ENCODE results near the gene EGFL8.

The EGFL8 gene

GRCh38 chr6:32127717-32128592 is 36.4 kb upstream of the EGFL8 start, which contains the start of gene ATF6B:
ATF6B (minus strand) TSS chr6:32128246; CDS start chr6:32128207, 39 bp downstream.
- Histone ChIP-seq H3K27me3 (ENCODE audit: insufficient read depth, poor library complexity, severe bottlenecking) (no peaks in the 10 kb centered on the region), H3K9me3 (ENCODE audit: severe bottlenecking) (no peaks in the 10 kb centered on the region), H3K4me3 (ENCODE audit: severe bottlenecking) (peak within 1 kb of the TSS; percentile 78), H3K36me3 (ENCODE audit: low read depth) (peaks cover 29% of the 10 kb centered on the region), H3K27ac (ENCODE audit: poor library complexity, severe bottlenecking) (peak within 1 kb of the TSS; percentile 30), H3K4me1 (ENCODE audit: insufficient read depth, poor library complexity, severe bottlenecking) (no peaks in the 10 kb centered on the region)
- ATAC-seq (ENCODE audit: low read depth), result peak; percentile 95
- TF ChIP-seq CTCF (IDR thresholded peaks at IDR 0.05; ENCODE audit: poor library complexity, severe bottlenecking), result no peak
- DNase-seq (ENCODE audit: low spot score), result peak; percentile 99

- H3K4me1 ChIP-seq (ENCODE audit: insufficient read depth, poor library complexity, severe bottlenecking), result no peaks in the 10 kb centered on the region
- no peak for TF ChIP-seq CTCF (IDR thresholded peaks at IDR 0.05; ENCODE audit: poor library complexity, severe bottlenecking)
- no peaks in the 10 kb centered on the region for H3K9me3 ChIP-seq (ENCODE audit: severe bottlenecking)
- H3K27me3 ChIP-seq (ENCODE audit: insufficient read depth, poor library complexity, severe bottlenecking), result no peaks in the 10 kb centered on the region
- DNase-seq (ENCODE audit: low spot score), result no peak
- no peak for ATAC-seq (ENCODE audit: low read depth)
- peaks cover 28% of the 10 kb centered on the region for H3K36me3 ChIP-seq (ENCODE audit: low read depth)
- peak overlapping the region; percentile 25 for H3K27ac ChIP-seq (ENCODE audit: poor library complexity, severe bottlenecking)
- no peak overlapping the region for H3K4me3 ChIP-seq (ENCODE audit: severe bottlenecking)
Observed at GRCh38 chr6:32128751-32129296, 35.6 kb upstream of the EGFL8 start.

DNA sequence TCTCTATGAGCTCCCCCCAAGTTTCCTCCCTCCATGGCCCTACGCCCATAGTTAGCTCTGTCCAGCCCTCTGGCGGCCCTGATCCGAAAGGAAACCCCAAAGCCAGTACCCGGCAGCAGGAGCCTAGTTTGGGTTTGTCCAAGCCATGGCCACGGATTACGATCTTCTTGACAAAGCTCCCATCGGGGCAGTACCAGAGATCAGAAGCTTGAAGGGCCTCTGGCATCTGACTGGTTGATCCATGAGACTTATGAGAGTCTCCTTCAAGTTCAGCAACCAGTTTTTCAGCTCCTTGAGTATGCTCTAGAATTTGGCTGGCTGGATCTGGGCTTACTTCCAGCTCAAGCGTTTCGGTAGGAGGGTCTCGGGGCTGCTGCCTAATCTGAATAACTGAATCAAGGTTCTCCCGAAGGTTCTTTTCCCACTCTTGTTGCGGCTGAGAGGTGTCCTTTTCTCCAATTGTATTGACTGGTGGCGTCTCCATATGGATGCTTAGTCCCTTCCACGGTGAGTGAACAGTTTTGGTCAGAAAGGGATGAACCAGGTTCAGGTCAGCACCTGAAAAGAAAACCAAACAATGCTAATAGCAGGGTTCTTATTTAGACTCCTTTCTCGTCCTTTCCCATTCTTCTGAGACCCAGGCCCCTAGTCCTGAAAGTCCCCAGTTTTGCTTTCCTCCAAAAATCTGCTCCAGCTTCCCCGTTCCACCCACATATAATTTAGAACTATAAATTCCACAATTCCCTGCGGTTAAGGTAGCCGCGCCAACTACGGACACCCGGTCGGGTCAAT is 34.9 kb upstream of the EGFL8 start:
- no peak for TF ChIP-seq CTCF (IDR thresholded peaks at IDR 0.05; ENCODE audit: poor library complexity, severe bottlenecking)
- DNase-seq (ENCODE audit: low spot score) (no peak), ATAC-seq (ENCODE audit: low read depth) (peak; percentile 2; the same call in 2 of the 3 replicates)
- Histone ChIP-seq H3K4me1 (ENCODE audit: insufficient read depth, poor library complexity, severe bottlenecking) (no peaks in the 10 kb centered on the region), H3K36me3 (ENCODE audit: low read depth) (peaks cover 21% of the 10 kb centered on the region), H3K27me3 (ENCODE audit: insufficient read depth, poor library complexity, severe bottlenecking) (no peaks in the 10 kb centered on the region), H3K4me3 (ENCODE audit: severe bottlenecking) (peak overlapping the region; percentile 66), H3K27ac (ENCODE audit: poor library complexity, severe bottlenecking) (peak overlapping the region; percentile 25), H3K9me3 (ENCODE audit: severe bottlenecking) (no peaks in the 10 kb centered on the region)

GRCh38 chr6:32131439-32131948 is 32.9 kb upstream of the EGFL8 start:
- ATAC-seq (ENCODE audit: low read depth) (no peak), DNase-seq (ENCODE audit: low spot score) (no peak)
- H3K27ac ChIP-seq (ENCODE audit: poor library complexity, severe bottlenecking), result no peak overlapping the region
- no peaks in the 10 kb centered on the region for H3K4me1 ChIP-seq (ENCODE audit: insufficient read depth, poor library complexity, severe bottlenecking)
- TF ChIP-seq CTCF (IDR thresholded peaks at IDR 0.05; ENCODE audit: poor library complexity, severe bottlenecking), result no peak
- H3K9me3 ChIP-seq (ENCODE audit: severe bottlenecking), result no peaks in the 10 kb centered on the region
- H3K36me3 ChIP-seq (ENCODE audit: low read depth), result peaks cover 5% of the 10 kb centered on the region
- no peak overlapping the region for H3K4me3 ChIP-seq (ENCODE audit: severe bottlenecking)
- no peaks in the 10 kb centered on the region for H3K27me3 ChIP-seq (ENCODE audit: insufficient read depth, poor library complexity, severe bottlenecking)

Measured in RWPE2 (cell line).